ENCODE measurements around the gene PTOV1.

Gene PTOV1

DNA sequence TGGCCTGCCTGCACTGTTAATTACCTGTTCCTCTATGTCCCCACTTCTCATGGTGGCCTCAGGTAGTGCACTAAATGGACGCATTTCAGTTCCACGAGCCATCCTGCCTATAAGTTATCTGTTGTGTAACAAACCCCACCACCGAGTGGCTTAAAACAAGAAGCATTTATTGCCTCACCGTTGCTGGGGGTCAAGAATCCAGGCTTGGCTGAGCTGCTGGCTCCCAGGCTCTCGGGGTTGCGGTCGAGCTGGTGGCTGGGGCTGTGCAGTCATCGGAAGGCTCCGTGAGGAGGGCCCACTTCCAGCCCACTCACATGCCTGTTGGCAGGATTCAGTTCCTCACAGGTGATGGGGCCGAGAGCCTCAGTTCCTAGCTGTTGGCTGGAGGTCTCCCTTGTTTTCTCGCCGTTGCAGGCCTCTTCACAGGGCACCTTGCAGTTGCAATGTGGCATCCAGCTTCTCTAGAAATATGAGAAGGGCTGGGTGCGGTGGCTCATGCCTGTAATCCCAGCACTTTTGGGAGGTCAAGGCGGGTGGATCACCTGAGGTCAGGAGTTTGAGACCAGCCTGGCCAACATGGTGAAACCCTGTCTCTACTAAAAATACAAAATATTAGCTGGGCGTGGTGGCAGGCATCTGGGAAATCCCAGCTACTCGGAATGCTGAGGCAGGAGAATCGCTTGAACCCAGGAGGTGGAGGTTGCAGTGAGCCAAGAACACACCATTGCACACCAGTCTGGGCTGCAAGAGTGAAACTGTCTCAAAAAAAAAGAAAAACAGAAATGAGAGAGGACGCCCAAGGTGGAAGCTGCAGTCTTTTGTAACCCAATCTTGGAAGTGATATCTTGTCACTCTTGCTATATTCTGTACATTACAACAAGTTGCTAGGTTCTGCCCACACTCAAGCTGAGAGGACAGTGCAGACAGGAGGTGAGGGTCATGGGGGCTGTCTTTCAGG, 6.5 kb upstream of the PTOV1 start:
- CTCF ChIA-PET = interaction anchor here (0.6 to 1.5 kb wide), 3 partner anchors 93 to 168 kb away, joined by 3 to 6 read pairs (median 5); no protein-coding TSS in a partner anchor
- Histone ChIP-seq H3K36me3 (ENCODE audit: control insufficient read depth in 2 of 2, insufficient read depth in 1 of 2, low read length in 2 of 2) (peaks cover 6 to 19% of the 10 kb centered on the region in 2 experiments), H3K4me3 (ENCODE audit: low read depth, low read length) (no peak overlapping the region), H3K9me3 (ENCODE audit: control insufficient read depth, insufficient read depth, low read depth, low read length) (no peaks in the 10 kb centered on the region), H3K27ac (ENCODE audit: extremely low read depth, low read depth, low read length) (no peak overlapping the region), H3K4me1 (ENCODE audit: control insufficient read depth, insufficient read depth, low read length) (peaks cover 2% of the 10 kb centered on the region; the same call in 1 of the 2 replicates)
- TF ChIP-seq ZNF549 (tag by site-specific recombination; IDR thresholded peaks at IDR 0.05) = no peak
- no peak for TF ChIP-seq ZNF664 (tag by site-specific recombination; IDR thresholded peaks at IDR 0.05)
- TF ChIP-seq, protein P1, sequence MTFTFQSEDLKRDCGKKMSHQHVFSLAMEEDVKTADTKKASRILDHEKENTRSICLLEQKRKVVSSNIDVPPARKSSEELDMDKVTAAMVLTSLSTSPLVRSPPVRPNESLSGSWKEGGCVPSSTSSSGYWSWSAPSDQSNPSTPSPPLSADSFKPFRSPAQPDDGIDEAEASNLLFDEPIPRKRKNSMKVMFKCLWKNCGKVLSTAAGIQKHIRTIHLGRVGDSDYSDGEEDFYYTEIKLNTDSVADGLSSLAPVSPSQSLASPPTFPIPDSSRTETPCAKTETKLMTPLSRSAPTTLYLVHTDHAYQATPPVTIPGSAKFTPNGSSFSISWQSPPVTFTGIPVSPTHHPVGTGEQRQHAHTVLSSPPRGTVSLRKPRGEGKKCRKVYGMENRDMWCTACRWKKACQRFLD (tag by site-specific recombination; IDR thresholded peaks at IDR 0.05) = no peak
- TF ChIP-seq ZSCAN16 (tag by site-specific recombination; IDR thresholded peaks at IDR 0.05) = no peak
- no peak for TF ChIP-seq ZNF747 (tag by site-specific recombination; IDR thresholded peaks at IDR 0.05)
- no peak for TF ChIP-seq ZNF239 (tag by site-specific recombination; IDR thresholded peaks at IDR 0.05)
- TF ChIP-seq, protein P2, sequence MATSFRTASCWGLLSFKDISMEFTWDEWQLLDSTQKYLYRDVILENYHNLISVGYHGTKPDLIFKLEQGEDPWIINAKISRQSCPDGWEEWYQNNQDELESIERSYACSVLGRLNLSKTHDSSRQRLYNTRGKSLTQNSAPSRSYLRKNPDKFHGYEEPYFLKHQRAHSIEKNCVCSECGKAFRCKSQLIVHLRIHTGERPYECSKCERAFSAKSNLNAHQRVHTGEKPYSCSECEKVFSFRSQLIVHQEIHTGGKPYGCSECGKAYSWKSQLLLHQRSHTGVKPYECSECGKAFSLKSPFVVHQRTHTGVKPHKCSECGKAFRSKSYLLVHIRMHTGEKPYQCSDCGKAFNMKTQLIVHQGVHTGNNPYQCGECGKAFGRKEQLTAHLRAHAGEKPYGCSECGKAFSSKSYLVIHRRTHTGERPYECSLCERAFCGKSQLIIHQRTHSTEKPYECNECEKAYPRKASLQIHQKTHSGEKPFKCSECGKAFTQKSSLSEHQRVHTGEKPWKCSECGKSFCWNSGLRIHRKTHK (tag by site-specific recombination; IDR thresholded peaks at IDR 0.05) = no peak
- no peak for TF ChIP-seq KLF16 (tag by site-specific recombination; IDR thresholded peaks at IDR 0.05)
- TF ChIP-seq PRDM1 (tag by site-specific recombination; IDR thresholded peaks at IDR 0.05) = no peak
- TF ChIP-seq, protein P3, sequence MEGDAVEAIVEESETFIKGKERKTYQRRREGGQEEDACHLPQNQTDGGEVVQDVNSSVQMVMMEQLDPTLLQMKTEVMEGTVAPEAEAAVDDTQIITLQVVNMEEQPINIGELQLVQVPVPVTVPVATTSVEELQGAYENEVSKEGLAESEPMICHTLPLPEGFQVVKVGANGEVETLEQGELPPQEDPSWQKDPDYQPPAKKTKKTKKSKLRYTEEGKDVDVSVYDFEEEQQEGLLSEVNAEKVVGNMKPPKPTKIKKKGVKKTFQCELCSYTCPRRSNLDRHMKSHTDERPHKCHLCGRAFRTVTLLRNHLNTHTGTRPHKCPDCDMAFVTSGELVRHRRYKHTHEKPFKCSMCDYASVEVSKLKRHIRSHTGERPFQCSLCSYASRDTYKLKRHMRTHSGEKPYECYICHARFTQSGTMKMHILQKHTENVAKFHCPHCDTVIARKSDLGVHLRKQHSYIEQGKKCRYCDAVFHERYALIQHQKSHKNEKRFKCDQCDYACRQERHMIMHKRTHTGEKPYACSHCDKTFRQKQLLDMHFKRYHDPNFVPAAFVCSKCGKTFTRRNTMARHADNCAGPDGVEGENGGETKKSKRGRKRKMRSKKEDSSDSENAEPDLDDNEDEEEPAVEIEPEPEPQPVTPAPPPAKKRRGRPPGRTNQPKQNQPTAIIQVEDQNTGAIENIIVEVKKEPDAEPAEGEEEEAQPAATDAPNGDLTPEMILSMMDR (tag by site-specific recombination; IDR thresholded peaks at IDR 0.05) = no peak
- POLR2A ChIA-PET = interaction anchor here (1.8 kb wide), 1 partner anchor 40 kb away, joined by 5 read pairs; no protein-coding TSS in a partner anchor

- peaks cover 6 to 10% of the 10 kb centered on the region in 2 experiments for H3K36me3 ChIP-seq (ENCODE audit: control insufficient read depth in 2 of 2, insufficient read depth in 1 of 2, low read length in 2 of 2)
- H3K27ac ChIP-seq (ENCODE audit: extremely low read depth, low read depth, low read length) = no peak overlapping the region
- no peak overlapping the region for H3K4me3 ChIP-seq (ENCODE audit: low read depth, low read length)
- no peak for TF ChIP-seq SETDB1 (IDR thresholded peaks at IDR 0.05; ENCODE audit: insufficient read length, low read length)
- TF ChIP-seq ZFP41 (tag by site-specific recombination; IDR thresholded peaks at IDR 0.05; ENCODE audit: borderline replicate concordance) = no peak
- no peak for TF ChIP-seq GLI2 (tag by site-specific recombination; IDR thresholded peaks at IDR 0.05; ENCODE audit: borderline replicate concordance, low read depth)
- TF ChIP-seq, protein P4, sequence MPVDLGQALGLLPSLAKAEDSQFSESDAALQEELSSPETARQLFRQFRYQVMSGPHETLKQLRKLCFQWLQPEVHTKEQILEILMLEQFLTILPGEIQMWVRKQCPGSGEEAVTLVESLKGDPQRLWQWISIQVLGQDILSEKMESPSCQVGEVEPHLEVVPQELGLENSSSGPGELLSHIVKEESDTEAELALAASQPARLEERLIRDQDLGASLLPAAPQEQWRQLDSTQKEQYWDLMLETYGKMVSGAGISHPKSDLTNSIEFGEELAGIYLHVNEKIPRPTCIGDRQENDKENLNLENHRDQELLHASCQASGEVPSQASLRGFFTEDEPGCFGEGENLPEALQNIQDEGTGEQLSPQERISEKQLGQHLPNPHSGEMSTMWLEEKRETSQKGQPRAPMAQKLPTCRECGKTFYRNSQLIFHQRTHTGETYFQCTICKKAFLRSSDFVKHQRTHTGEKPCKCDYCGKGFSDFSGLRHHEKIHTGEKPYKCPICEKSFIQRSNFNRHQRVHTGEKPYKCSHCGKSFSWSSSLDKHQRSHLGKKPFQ (tag by site-specific recombination; IDR thresholded peaks at IDR 0.05) = peak; percentile 58
- TF ChIP-seq ZNF398 (tag by site-specific recombination; IDR thresholded peaks at IDR 0.05) = no peak
- TF ChIP-seq, protein P5, sequence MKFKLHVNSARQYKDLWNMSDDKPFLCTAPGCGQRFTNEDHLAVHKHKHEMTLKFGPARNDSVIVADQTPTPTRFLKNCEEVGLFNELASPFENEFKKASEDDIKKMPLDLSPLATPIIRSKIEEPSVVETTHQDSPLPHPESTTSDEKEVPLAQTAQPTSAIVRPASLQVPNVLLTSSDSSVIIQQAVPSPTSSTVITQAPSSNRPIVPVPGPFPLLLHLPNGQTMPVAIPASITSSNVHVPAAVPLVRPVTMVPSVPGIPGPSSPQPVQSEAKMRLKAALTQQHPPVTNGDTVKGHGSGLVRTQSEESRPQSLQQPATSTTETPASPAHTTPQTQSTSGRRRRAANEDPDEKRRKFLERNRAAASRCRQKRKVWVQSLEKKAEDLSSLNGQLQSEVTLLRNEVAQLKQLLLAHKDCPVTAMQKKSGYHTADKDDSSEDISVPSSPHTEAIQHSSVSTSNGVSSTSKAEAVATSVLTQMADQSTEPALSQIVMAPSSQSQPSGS (tag by site-specific recombination; IDR thresholded peaks at IDR 0.05; ENCODE audit: low read depth) = no peak
- 0 out of 2 replicates have a peak, but pooled peaks have one; percentile 27 for TF ChIP-seq ZNF596 (tag by site-specific recombination; IDR thresholded peaks at IDR 0.05)
- no peak for TF ChIP-seq SALL2 (tag by site-specific recombination; IDR thresholded peaks at IDR 0.05; ENCODE audit: borderline replicate concordance)
- TF ChIP-seq GLI4 (tag by site-specific recombination; IDR thresholded peaks at IDR 0.05) = no peak
- TF ChIP-seq ZNF155 (tag by site-specific recombination; IDR thresholded peaks at IDR 0.05) = no peak
- TF ChIP-seq ZNF19 (tag by site-specific recombination; IDR thresholded peaks at IDR 0.05; ENCODE audit: low read depth) = no peak
- TF ChIP-seq ZBTB20 (tag by site-specific recombination; IDR thresholded peaks at IDR 0.05) = 0 out of 2 replicates have a peak, but pooled peaks have one; percentile 17
- H3K9me3 ChIP-seq (ENCODE audit: control insufficient read depth, insufficient read depth, low read depth, low read length) = no peaks in the 10 kb centered on the region
- CTCF ChIA-PET = interaction anchor here (0.6 kb wide), 1 partner anchor 45 kb away, joined by 3 read pairs; no protein-coding TSS in a partner anchor
- POLR2A ChIA-PET = no interaction called here
- H3K4me1 ChIP-seq (ENCODE audit: control insufficient read depth, insufficient read depth, low read length) = peaks cover 2% of the 10 kb centered on the region; the same call in 1 of the 2 replicates
These were observed 5.5 kb upstream of the PTOV1 start for GRCh38 chr19:49845414-49845813.

Measured in HEK293 (cell line).